GM18505 (cell line): Measurements from ENCODE around the gene ZNF525.
"Not testable (repeated sequence)": the region's sequence is repeated elsewhere in the genome, so short reads cannot be mapped to it uniquely, and the experiment has no call there.

Experiments
- ATAC-seq: cut with Tn5 transposase; IDR thresholded peaks from one replicate; pipeline ENCODE4 v1.9.1; 2021; ENCODE audit not compliant: unreplicated experiment
- POLR2A ChIP-seq: IDR thresholded peaks from 4 replicates; pipeline ENCODE4 v1.6.1; 2011; ENCODE audit warnings: borderline replicate concordance; ENCODE audit not compliant: insufficient read depth, insufficient read length; ENCODE audit errors: extremely low read depth

The ZNF525 gene

GRCh38 chr19:53381376-53381775, 15.9 kb downstream of the ZNF525 start:
- no peak for TF ChIP-seq POLR2A
- no peak for ATAC-seq

- no peak for TF ChIP-seq POLR2A
- ATAC-seq = no peak
Observed at GRCh38 chr19:53388168-53388567, 22.7 kb downstream of the ZNF525 start.

GRCh38 chr19:53388904-53389303, 23.4 kb downstream of the ZNF525 start:
- no peak for TF ChIP-seq POLR2A
- ATAC-seq = no peak

GRCh38 chr19:53389571-53389970, 24.1 kb downstream of the ZNF525 start:
- no peak for ATAC-seq
- TF ChIP-seq POLR2A = no peak

- TF ChIP-seq POLR2A = no peak
- no peak for ATAC-seq
Observed at GRCh38 chr19:53389978-53390377, 24.5 kb downstream of the ZNF525 start.

GRCh38 chr19:53394522-53394973, 29.0 kb downstream of the ZNF525 start:
- no peak for TF ChIP-seq POLR2A
- ATAC-seq = no peak

- TF ChIP-seq POLR2A = peak; percentile 82
- ATAC-seq = peak; percentile 88
Observed at GRCh38 chr19:53394974-53395839, 29.7 kb downstream of the ZNF525 start, which contains the start of gene ZNF765. ZNF765 (plus strand) TSS chr19:53395149; CDS start chr19:53398016, 2,867 bp downstream.

- not testable (repeated sequence) for ATAC-seq
Observed at GRCh38 chr19:53395840-53396524, 30.5 kb downstream of the ZNF525 start.

GRCh38 chr19:53396525-53396868, 31.0 kb downstream of the ZNF525 start:
- no peak for ATAC-seq
- no peak for TF ChIP-seq POLR2A

- not testable (repeated sequence) for ATAC-seq
Observed at GRCh38 chr19:53397918-53398317, 32.4 kb downstream of the ZNF525 start.

GRCh38 chr19:53409505-53410204, 44.1 kb downstream of the ZNF525 start:
- no peak for ATAC-seq
- TF ChIP-seq POLR2A = no peak

GRCh38 chr19:53420520-53421315, 55.2 kb downstream of the ZNF525 start:
- not testable (repeated sequence) for ATAC-seq

GRCh38 chr19:53422551-53422950, 57.0 kb downstream of the ZNF525 start:
- no peak for ATAC-seq
- no peak for TF ChIP-seq POLR2A

- not testable (repeated sequence) for ATAC-seq
Observed at GRCh38 chr19:53423074-53423473, 57.6 kb downstream of the ZNF525 start.

GRCh38 chr19:53423680-53424079, 58.2 kb downstream of the ZNF525 start:
- not testable (repeated sequence) for ATAC-seq
